GM21528 (cell line): ENCODE measurements around the gene CDIP1.

Experiments used
- ATAC-seq: cut with Tn5 transposase; IDR thresholded peaks from one replicate; pipeline ENCODE4 v1.9.1; 2021; ENCODE audit warnings: mild to moderate bottlenecking, moderate library complexity; ENCODE audit not compliant: unreplicated experiment, low FRiP score

CDIP1 gene

GRCh38 chr16:4496305-4496704 lies 42.3 kb downstream of the CDIP1 start:
- ATAC-seq: no peak

- no peak for ATAC-seq
Measured at GRCh38 chr16:4495766-4496165, 42.8 kb downstream of the CDIP1 start.

- no peak for ATAC-seq
Measured at GRCh38 chr16:4494746-4495490, 43.7 kb downstream of the CDIP1 start.

DNA sequence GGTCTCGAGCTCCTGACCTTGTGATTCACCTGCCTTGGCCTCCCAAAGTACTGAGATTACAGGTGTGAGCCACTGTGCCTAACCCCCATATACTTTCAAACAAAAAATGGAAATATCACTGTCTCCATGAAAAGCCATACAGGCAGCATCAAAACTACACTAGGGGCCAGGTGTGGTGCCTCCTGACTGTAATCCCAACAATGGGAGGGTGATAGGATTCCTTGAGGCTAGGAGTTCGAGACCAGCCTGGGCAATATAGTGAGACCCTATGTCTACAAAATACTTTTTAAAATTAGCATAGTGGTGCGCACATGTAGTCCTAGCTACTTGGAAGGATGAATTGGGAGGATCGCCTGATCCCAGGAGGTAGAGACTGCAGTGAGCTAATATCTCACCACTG lies 46.7 kb downstream of the CDIP1 start:
- no peak for ATAC-seq

DNA sequence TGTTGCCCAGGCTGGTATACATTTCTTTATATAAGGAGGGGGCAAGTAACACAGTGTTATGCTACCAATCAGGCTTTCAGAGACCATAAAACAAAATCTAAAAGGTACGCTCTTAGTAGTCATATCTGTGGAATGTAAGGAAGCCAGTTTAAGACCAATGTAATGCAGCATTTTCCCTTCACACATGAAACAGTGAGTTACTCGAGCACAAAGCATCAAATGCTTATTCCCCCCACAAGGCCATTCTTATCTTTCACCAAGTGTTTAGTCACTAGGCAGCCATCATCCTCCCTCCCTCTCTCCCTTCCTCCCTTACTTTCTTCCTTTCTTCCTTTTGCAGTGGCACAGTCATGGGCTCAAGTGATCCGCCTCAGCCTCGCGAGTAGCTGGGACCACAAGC lies 49.5 kb downstream of the CDIP1 start:
- no peak for ATAC-seq

DNA sequence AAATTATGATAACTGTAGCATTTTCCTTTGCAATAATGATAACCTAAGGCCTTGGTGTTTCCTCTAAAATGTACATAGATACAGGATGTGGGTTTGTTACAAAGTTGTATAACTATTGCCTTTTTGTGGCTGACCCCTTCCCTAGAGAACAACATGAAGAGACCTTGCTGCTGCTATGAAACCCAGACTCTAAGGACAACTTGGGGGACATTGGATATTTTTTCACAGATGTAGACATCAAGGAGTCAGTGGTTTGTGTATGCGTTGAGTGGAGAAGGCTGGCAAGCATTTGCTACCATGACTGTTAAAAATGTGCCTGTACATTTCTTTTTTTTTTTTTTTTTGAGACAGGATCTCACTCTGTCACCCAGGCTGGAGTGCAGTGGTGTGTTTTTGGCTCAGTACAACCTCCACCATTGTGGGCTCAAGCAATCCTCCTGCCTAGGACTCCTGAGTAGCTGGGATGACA lies 50.0 kb downstream of the CDIP1 start:
- no peak for ATAC-seq

- ATAC-seq: no peak
Measured at GRCh38 chr16:4487955-4488498, 50.5 kb downstream of the CDIP1 start.

DNA sequence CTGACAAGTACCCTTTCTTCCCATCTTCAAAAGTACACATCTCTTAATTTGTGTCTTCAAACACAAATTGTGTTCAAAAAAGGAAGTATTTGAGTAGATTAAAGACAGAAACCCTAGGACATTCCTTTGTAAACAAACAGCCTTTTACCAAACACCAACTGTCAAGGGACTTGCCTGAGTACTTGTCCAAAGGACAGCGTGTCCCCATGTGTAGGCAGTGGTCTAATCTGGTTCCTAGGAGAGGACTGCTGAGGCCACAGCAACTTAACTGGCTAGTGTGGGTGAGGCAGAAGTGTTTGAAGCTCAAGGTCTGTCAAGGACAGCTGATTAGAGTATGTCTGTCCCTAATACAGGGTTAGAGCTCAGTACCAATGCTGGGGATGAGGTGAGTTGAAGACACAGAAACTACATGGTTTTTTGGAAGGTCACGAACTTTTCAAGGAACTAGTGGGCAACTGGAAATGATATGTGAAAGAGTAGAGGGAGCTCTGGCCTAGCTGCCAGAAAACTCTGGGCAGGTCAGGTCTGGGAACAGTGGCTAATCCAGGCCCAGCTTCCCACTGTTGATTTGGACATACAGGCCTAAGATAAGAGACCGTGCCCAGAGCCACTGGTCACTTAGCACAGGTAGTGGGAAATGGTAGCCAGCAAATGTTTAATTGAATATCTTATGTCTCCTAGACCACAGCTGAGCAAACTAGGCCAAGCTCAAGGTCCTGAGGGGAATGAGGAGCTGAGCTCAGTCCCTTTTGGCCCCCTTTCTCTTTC lies 52.3 kb downstream of the CDIP1 start:
- ATAC-seq: no peak

- no peak for ATAC-seq
Measured at GRCh38 chr16:4481963-4482362, 56.6 kb downstream of the CDIP1 start.

DNA sequence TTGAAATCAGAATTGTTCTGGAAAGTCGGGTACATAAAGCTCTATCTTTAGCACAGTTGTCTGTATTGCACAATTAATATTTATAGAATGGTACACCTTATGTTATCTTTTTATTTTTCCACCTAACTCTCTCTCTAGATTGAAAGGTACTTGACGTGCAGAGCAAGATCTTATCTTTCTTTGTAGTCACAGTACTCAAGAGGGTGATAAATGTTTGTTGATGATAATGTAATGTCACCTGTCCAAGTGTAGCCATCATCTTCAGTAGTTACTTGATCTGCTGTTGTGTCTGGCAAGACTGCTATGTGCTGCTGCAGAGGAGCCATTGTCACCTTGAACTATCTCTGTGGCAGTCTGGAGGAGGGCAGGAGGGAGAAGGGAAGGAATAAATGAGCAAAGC lies 57.0 kb downstream of the CDIP1 start:
- ATAC-seq: no peak

- no peak for ATAC-seq
Measured at GRCh38 chr16:4477966-4478365, 60.6 kb downstream of the CDIP1 start.

GRCh38 chr16:4475880-4476788 lies 62.4 kb downstream of the CDIP1 start, which contains the start of gene HMOX2:
HMOX2 (plus strand) TSS chr16:4476398; CDS start chr16:4505525, 29,127 bp downstream.
- peak; percentile 78 for ATAC-seq

DNA sequence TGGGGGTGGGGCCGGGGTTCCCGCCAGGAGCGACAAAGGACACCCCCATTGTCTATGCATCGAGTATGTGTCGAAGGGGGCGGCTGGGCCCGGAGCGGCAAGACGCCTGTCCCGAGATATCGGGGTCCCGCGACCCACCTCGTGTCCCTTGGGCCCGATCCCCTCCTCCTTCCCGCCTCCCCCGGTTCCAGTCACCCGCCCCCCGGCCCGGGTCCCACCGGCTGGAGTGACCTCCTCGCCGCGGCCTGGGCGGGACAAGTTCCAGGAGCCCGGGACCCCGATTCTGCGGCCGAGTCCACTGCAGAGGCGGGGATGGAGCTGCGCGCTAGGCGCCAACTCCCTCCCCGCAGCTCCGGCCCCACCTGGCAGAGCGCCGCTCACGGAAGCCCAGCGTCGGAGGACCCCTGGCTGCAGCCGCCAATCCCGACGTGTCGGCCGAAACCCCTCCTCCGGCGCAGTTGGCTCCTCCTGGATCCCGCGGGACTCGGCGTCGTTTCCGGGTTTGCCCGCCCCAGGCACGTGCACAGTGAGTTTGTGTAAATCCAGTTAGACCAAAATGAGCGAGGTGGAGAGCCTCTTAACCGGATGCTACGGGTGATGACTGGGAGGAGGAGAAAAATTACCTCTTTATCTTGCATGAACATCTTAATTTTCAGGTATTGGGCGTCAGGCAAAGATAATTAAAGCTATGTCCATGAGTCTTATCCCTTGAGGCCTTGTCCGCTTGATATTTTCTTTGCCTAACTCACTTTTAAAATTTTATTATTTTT lies 64.2 kb downstream of the CDIP1 start, which contains the start of gene NMRAL1:
NMRAL1 (minus strand) TSS at position 434 of the 770 bp plus-strand sequence. CDS start 493 bp downstream, outside the sequence.
- ATAC-seq: peak; percentile 51

DNA sequence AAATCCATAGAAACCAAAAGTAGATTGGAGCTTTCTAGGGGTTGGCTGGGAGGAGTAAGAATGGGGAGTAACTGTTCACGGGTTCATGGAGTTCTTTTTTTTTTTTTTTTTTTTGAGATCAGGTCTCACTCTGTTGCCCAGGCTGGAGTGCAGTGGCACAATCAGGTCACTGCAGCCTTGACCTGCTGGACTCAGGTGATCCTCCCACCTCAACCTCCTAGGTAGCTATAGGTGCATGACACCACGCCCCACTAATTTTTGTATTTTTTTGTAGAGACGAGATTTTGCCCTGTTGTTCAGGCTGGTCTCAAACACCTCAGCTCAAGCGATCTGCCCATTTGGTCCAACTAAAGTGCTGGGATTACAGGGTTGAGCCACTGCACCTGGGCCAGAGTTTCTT lies 65.7 kb downstream of the CDIP1 start:
- no peak for ATAC-seq

DNA sequence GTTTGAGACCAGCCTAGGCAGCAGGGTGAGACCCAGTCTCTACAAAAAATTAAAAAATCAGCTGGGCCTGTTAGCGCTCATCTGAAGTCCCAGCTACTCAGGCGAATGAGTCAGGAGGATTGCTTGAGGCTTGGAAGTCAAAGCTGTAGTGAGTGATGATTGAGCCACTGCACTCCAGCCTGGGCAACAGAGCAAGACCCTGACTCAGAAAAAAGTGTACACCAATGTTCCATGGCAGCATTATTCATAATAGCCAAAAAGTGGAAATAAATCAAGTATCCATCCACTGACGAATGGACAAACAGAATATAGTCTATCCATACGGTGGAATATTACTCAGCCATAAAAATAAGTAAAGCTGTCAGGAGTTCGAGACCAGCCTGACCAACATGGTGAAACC lies 66.7 kb downstream of the CDIP1 start:
- no peak for ATAC-seq

DNA sequence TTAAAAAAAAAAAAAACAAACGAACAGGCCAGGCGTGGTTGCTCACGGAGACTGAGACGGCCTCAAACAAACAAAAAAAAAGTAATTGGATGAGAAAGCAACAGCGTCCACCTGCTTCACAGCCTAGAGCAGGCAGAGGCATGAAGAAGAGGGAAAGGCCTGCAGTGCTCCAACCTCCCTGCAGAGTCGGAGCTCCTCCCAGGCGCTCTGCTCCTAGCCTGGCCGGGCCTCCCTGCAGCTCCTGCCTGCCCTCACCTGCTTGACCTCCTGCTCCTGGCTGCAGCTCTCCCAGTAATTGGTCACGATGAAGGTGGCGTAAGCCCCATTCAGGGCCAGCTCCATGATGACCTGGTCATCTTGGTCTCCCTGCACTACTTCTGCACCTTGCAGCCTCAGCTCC lies 69.6 kb downstream of the CDIP1 start:
- no peak for ATAC-seq

- ATAC-seq: no peak
Measured at GRCh38 chr16:4467916-4468315, 70.7 kb downstream of the CDIP1 start.

- no peak for ATAC-seq
Measured at GRCh38 chr16:4465977-4466779, 72.4 kb downstream of the CDIP1 start.
